Lung (tissue), 16 donors: ENCODE measurements around the gene AGO3. TPM values are rescaled to one million over a fixed set of nuclear protein-coding genes. Genes with fewer than 3 reads are reported as not detected.

Experiments used
- ATAC-seq: fragments of 200-7000 bp; cut with Tn5 transposase; one replicate; pipeline ENCODE4 v1.9.1; 2020; ENCODE audit warnings: moderate number of reproducible peaks; ENCODE audit not compliant: insufficient read depth, low FRiP score
- DNase-seq, 3 donors: peaks; one replicate each; pipeline ENCODE4 v3.0.0-alpha.2; 2013 to 2017
- H3K27ac ChIP-seq, 2 donors: one replicate each; pipeline ENCODE4 v1.5.1; 2013; ENCODE audit warnings: mild to moderate bottlenecking in 2 of 2, moderate library complexity in 2 of 2, control low read depth in 1 of 2, inconsistent platforms in 1 of 2, low read depth in 1 of 2, low read length in 1 of 2
- H3K27me3 ChIP-seq, 3 donors: one replicate each; pipeline ENCODE4 v1.5.1; 2013; ENCODE audit warnings: low read length in 2 of 3; ENCODE audit not compliant: control insufficient read depth in 3 of 3, insufficient read depth in 3 of 3
- H3K36me3 ChIP-seq, 4 donors: one replicate each; pipeline ENCODE4 v1.5.1; 2013; ENCODE audit warnings: low read length in 4 of 4, mild to moderate bottlenecking in 1 of 4, moderate library complexity in 1 of 4; ENCODE audit not compliant: control insufficient read depth in 4 of 4, insufficient read depth in 4 of 4
- H3K4me1 ChIP-seq, 5 donors: one replicate each; pipeline ENCODE4 v1.5.1; 2013; ENCODE audit warnings: low read length in 5 of 5, mild to moderate bottlenecking in 2 of 5, moderate library complexity in 1 of 5; ENCODE audit not compliant: control insufficient read depth in 5 of 5, insufficient read depth in 5 of 5
- H3K4me3 ChIP-seq: one replicate; pipeline ENCODE4 v1.5.1; 2013; ENCODE audit warnings: mild to moderate bottlenecking, control low read depth, moderate library complexity
- H3K9ac ChIP-seq, 2 donors: one replicate each; pipeline ENCODE4 v1.5.1; 2013; ENCODE audit warnings: low read length in 2 of 2, control low read depth in 1 of 2; ENCODE audit not compliant: insufficient read depth in 1 of 2
- H3K9me3 ChIP-seq, 4 donors: one replicate each; pipeline ENCODE4 v1.5.1; 2013; ENCODE audit warnings: low read length in 3 of 4, mild to moderate bottlenecking in 1 of 4, moderate library complexity in 1 of 4; ENCODE audit not compliant: control insufficient read depth in 4 of 4, insufficient read depth in 3 of 4
- WGBS, 2 donors: extraction: QIAGEN DNeasy Blood & Tissue Kit; methylation state at CpG; one replicate each; pipeline ENCODE4 v1.1.7; 2013; 5-methylcytosine and 5-hydroxymethylcytosine counted together
- long read RNA-seq, 5 donors: transcript quantifications; one replicate each; lab custom pipeline, GENCODE V29; 2026
- polyA plus RNA-seq, 2 donors: library from polyadenylated mRNA; stranded (reverse); fragments of 200-250 nt; gene quantifications; one replicate each; pipeline ENCODE4 v1.2.1, GENCODE V29; 2013
- total RNA-seq, 2 donors: library from RNA; depleted of rRNA in 1 of 2; stranded (reverse); fragments of >200 nt in 1 of 2; gene quantifications; one replicate each; pipeline ENCODE4 v1.2.1, GENCODE V29; 2014 to 2021
- TF ChIP-seq, protein P1 (sequence below): IDR thresholded peaks from 2 replicates; pipeline ENCODE4 v1.5.1; 2012; ENCODE audit warnings: mild to moderate bottlenecking; ENCODE audit errors: control extremely low read depth, extremely low read depth
- donor health status: control.
- donor health status: control.
- donor health status: Bipolar disorder and iron deficiency.
- donor health status: healthy.
- donor health status: DM: yes; HTN: yes; CAD: no.

AGO3 gene
- total RNA-seq (10 to 100 TPM; 32.4 to 60.4 TPM), polyA plus RNA-seq (1 to 10 TPM; 4.4 to 6.8 TPM)
- long read RNA-seq, donor 1, full-length matches to known transcripts: 1 of 1 reads
- long read RNA-seq, donor 1, partial matches to known transcripts: 0 of 1 reads
- long read RNA-seq, donor 1, other reads (novel, unspliced or antisense): 0 of 1 reads
- long read RNA-seq, donor 2: 0 reads
- long read RNA-seq, donor 3, full-length matches to known transcripts: 1 of 1 reads
- long read RNA-seq, donor 3, partial matches to known transcripts: 0 of 1 reads
- long read RNA-seq, donor 3, other reads (novel, unspliced or antisense): 0 of 1 reads
- long read RNA-seq, donor 4: 0 reads
- long read RNA-seq, donor 5: 0 reads

DNA sequence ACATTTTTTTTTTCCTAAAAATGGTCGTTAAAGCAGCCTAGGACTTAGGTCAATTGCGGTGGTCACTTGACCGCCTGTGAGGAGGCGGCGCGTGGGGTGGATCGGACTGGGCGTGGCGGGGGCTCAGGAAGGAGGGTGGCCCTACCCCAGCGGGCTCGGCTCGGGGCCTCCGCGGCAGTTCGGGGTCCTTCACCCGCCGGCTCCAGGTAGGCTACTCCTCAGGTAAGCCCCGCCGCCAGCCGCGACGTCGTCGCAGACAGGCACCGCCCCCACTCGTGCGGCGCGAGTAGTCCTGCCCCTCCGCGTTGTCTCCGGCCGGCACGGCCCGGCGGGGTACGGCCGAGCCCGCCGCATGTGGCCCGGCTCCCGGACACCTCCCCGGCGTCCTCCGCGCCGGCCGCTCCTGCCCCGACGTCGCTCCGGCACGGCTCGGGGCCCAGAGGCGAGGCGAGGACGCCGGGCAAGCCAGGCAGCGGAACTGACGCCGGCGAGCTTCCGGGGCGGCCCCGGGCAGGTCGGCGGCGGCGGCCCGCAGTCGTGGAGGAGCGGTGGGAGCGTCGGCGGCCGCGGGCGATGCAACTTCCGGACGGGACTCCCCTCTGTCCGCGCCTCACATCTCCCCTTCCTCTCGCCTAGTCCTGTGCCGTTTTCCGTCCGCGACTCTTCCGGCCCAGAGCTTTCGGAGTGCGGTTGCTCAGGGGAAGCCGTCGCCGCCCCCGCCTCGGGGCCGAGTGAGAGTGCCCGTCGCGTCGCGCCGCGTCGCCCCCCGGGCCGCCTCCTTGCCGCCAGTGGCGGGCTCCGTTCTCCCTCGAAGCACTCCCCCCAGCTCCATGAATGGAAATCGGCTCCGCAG lies at the start of gene AGO3:
Gene AGO3 (plus strand): TSS at position 513 of the 853 bp plus-strand sequence. CDS start 322 bp downstream, at position 835.
- Histone ChIP-seq H3K27ac (peak within 1 kb of the TSS; percentile 99), H3K9me3 (no peaks in the 10 kb centered on the region), H3K36me3 (peaks cover 0 to 4% (median 0%) of the 10 kb centered on the region in 4 donors), H3K27me3 (no peaks in the 10 kb centered on the region), H3K9ac (peak within 1 kb of the TSS; percentile 90 to 92), H3K4me3 (peak within 1 kb of the TSS; percentile 90), H3K4me1 (peaks cover 0 to 42% (median 2%) of the 10 kb centered on the region in 5 donors)
- ATAC-seq (peak; percentile 92), DNase-seq (peak; percentile 83 to 88 (median 85))
- TF ChIP-seq, protein P1, sequence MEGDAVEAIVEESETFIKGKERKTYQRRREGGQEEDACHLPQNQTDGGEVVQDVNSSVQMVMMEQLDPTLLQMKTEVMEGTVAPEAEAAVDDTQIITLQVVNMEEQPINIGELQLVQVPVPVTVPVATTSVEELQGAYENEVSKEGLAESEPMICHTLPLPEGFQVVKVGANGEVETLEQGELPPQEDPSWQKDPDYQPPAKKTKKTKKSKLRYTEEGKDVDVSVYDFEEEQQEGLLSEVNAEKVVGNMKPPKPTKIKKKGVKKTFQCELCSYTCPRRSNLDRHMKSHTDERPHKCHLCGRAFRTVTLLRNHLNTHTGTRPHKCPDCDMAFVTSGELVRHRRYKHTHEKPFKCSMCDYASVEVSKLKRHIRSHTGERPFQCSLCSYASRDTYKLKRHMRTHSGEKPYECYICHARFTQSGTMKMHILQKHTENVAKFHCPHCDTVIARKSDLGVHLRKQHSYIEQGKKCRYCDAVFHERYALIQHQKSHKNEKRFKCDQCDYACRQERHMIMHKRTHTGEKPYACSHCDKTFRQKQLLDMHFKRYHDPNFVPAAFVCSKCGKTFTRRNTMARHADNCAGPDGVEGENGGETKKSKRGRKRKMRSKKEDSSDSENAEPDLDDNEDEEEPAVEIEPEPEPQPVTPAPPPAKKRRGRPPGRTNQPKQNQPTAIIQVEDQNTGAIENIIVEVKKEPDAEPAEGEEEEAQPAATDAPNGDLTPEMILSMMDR: no peak
- whole genome bisulfite sequencing, 2 donors: 0% methylated on average over 80 to 112 of the region's 112 CpGs

DNA sequence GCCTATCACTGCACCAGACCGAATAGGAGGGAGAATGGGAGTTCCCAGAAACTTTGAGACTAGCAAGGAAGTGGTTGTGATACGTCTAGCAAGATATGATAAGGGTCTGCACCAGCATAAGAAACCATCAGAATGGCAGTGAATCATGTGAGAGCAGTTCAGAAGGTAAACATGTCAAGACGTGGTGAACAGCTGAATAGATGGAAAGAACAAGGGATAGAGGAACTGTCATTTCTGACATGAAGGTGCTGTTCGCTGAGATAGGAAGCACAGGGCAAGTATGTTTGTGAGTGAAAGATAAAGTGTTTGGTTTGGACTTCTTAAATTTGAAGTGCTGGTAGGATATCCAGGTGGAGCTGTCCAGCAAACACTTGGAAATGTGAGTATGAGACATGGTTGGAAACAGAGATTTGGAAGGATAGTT lies 49.0 kb upstream of the AGO3 start:
- Histone ChIP-seq H3K27me3 (peaks cover 0 to 3% (median 0%) of the 10 kb centered on the region in 3 donors), H3K36me3 (peaks cover 0 to 5% (median 2%) of the 10 kb centered on the region in 4 donors), H3K9me3 (no peaks in the 10 kb centered on the region), H3K27ac (no peak overlapping the region), H3K4me3 (no peak overlapping the region), H3K9ac (no peak overlapping the region), H3K4me1 (peaks cover 5 to 17% (median 12%) of the 10 kb centered on the region in 5 donors)
- TF ChIP-seq, protein P1: no peak
- DNase-seq (no peak), ATAC-seq (no peak)
- WGBS, 2 donors: 27 to 33% methylated on average over 4 of the region's 4 CpGs

DNA sequence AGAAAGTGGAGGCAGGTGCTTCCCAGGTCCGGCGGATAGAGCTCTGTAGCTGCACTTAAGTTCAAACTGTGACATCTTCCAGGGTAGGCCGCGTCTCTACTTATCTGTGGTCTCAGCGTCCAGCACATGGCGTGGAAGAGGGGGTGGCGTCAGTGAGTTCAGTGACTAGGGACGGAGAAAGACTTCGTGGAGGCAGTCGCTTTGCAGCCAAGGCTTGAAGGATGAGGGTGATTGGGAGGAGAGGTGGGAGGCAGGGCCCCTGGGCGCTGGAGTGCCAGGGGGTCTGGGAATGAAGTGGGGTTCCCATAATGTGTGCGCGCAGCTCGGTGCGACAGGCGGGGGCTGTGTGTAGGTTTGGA lies 48.3 kb upstream of the AGO3 start:
- WGBS, 2 donors: 57 to 58% methylated on average over 16 of the region's 16 CpGs
- peak overlapping the region; percentile 40 for H3K4me3 ChIP-seq
- ATAC-seq: no peak
- peak overlapping the region in 1 of 2 donors; percentile 61 for H3K27ac ChIP-seq
- H3K36me3 ChIP-seq: peaks cover 0 to 5% (median 2%) of the 10 kb centered on the region in 4 donors
- DNase-seq: no peak
- H3K9me3 ChIP-seq: no peaks in the 10 kb centered on the region
- H3K4me1 ChIP-seq: peaks cover 5 to 24% (median 14%) of the 10 kb centered on the region in 5 donors
- TF ChIP-seq, protein P1: no peak
- peaks cover 0 to 3% (median 0%) of the 10 kb centered on the region in 3 donors for H3K27me3 ChIP-seq
- H3K9ac ChIP-seq: no peak overlapping the region
